HFFc6 (cell line): ENCODE results near the gene MTA3. TPM values are rescaled to one million over a fixed set of nuclear protein-coding genes. Genes with fewer than 3 reads are reported as not detected.
"Not testable (repeated sequence)": the region's sequence is repeated elsewhere in the genome, so short reads cannot be mapped to it uniquely, and the experiment has no call there.

Experiments used
- DNase-seq: peaks from one replicate; pipeline ENCODE4 v3.0.0-alpha.2; 2018
- H3K27ac Mint-ChIP-seq: 2 replicates; pipeline ENCODE4 v1.8.0; 2020; ENCODE audit warnings: mild to moderate bottlenecking, mixed read lengths
- H3K27me3 Mint-ChIP-seq: 2 replicates; pipeline ENCODE4 v1.8.0; 2021; ENCODE audit warnings: mild to moderate bottlenecking, moderate library complexity, mixed read lengths; ENCODE audit not compliant: insufficient read depth
- H3K36me3 Mint-ChIP-seq: 2 replicates; pipeline ENCODE4 v1.8.0; 2021; ENCODE audit warnings: low read depth, mixed read lengths
- H3K4me1 Mint-ChIP-seq: 2 replicates; pipeline ENCODE4 v1.8.0; 2020; ENCODE audit warnings: low read depth, mixed read lengths
- H3K4me3 Mint-ChIP-seq: 2 replicates; pipeline ENCODE4 v1.8.0; 2020; ENCODE audit warnings: mild to moderate bottlenecking, moderate library complexity, mixed read lengths
- H3K9me3 Mint-ChIP-seq: 2 replicates; pipeline ENCODE4 v1.8.0; 2020; ENCODE audit warnings: mild to moderate bottlenecking, mixed read lengths
- total RNA-seq, 6 experiments: library from RNA; stranded (reverse); fragmentation: NEBNext Ultra II Directional; extraction: Animal tissue kit (Norgen Biotek cat#: 25700); gene quantifications; 2 replicates in 1 of 6; 3 replicates in 5 of 6; pipeline ENCODE4 v1.2.3, GENCODE V29; 2021
- TF ChIP-seq, protein P1 (sequence below): fragments of 200-600 bp; sonication (generic); IDR thresholded peaks from 2 replicates; pipeline ENCODE4 v1.5.0; 2021; ENCODE audit warnings: antibody characterized with exemption, mild to moderate bottlenecking

Gene MTA3
- total RNA-seq, 6 experiments from 2014 or later: 26.2 to 33.4 (median 30.7) TPM

DNA sequence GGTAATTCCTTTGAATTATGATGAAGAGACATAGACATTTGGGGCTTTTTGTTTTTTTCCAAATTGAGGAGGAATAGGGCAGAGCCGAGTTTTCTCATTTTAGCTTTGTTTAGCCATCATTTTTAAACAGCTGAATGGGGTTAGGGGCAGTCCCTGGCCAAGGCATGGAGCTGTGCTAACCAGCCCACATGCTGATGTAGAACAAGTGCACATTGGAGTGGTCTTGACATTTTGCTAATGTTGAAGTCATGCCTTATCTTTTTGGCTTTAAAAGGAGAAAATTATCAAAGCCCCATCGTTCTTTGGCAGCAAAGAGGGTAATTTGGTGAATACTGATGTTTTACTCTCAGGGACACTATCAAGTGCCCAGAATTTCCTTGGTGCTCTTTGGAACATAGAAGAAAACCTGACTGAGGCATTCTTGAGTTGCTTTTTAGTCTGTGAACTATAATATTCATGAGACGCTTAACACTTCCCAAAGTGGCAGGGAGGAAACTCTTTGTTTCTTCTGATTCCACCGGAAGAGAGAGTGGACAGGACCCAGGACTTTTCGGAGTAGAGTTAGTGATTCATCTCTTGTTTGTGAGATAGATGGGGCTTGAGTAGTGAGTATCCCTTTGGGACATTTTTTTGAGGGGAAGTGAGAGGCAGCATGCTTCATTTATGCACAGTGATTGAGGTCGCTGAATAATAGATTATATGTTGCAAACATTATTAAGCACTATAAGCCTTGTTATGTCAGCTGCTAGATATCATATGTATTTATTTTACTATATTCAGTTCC lies 45.0 kb downstream of the MTA3 start:
- Mint-ChIP-seq H3K36me3 (0 out of 2 replicates have a peak, but pooled peaks cover 5% of the 10 kb centered on the region), H3K9me3 (no peaks in the 10 kb centered on the region), H3K4me1 (peaks cover 9% of the 10 kb centered on the region), H3K27ac (no peak overlapping the region), H3K4me3 (no peak overlapping the region), H3K27me3 (no peaks in the 10 kb centered on the region; the same call in 1 of the 2 replicates)
- DNase-seq: no peak
- TF ChIP-seq, protein P1, sequence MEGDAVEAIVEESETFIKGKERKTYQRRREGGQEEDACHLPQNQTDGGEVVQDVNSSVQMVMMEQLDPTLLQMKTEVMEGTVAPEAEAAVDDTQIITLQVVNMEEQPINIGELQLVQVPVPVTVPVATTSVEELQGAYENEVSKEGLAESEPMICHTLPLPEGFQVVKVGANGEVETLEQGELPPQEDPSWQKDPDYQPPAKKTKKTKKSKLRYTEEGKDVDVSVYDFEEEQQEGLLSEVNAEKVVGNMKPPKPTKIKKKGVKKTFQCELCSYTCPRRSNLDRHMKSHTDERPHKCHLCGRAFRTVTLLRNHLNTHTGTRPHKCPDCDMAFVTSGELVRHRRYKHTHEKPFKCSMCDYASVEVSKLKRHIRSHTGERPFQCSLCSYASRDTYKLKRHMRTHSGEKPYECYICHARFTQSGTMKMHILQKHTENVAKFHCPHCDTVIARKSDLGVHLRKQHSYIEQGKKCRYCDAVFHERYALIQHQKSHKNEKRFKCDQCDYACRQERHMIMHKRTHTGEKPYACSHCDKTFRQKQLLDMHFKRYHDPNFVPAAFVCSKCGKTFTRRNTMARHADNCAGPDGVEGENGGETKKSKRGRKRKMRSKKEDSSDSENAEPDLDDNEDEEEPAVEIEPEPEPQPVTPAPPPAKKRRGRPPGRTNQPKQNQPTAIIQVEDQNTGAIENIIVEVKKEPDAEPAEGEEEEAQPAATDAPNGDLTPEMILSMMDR: no peak

DNA sequence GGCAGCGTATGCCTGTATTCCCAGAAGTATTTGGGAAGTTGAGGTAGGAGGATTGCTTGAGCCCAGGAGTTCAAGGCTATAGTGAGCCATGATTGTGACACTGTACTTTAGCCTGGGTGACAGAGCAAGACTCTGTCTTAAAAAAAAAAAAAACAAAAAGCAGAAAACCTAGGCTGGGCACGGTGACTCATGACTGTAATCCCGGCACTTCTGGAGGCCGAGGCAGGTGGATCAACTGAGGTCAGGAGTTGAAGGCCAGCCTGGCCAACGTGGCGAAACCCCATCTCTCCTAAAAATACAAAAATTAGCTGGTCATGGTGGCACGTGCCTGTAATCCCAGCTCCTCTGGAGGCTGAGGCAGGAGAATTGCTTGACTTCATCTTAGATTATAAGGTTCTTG lies 46.4 kb downstream of the MTA3 start:
- H3K36me3 Mint-ChIP-seq: 0 out of 2 replicates have a peak, but pooled peaks cover 5% of the 10 kb centered on the region
- H3K4me1 Mint-ChIP-seq: peaks cover 23% of the 10 kb centered on the region
- H3K4me3 Mint-ChIP-seq: no peak overlapping the region
- DNase-seq: no peak
- H3K27me3 Mint-ChIP-seq: no peaks in the 10 kb centered on the region
- no peaks in the 10 kb centered on the region for H3K9me3 Mint-ChIP-seq
- TF ChIP-seq, protein P1: no peak
- no peak overlapping the region for H3K27ac Mint-ChIP-seq

DNA sequence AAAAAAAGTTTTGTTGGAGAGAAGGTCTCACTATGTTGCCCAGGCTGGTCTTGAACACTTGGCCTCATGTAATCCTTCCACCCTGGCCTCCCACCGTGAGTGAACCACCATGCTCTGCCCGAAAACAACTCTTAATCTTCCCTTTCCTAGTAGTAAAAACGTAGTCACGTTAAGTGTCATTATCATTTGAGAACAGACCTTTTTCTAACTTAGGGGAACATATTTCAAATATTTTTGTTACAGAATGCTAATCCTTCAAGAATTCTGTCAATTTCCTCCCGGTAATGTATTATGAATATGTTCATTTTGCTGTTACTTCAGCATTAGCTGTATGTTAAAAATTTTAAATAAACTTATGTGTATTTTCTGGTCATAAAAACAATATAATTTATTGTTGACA lies 49.7 kb downstream of the MTA3 start:
- H3K9me3 Mint-ChIP-seq: no peaks in the 10 kb centered on the region
- peaks cover 23% of the 10 kb centered on the region for H3K4me1 Mint-ChIP-seq
- H3K27me3 Mint-ChIP-seq: no peaks in the 10 kb centered on the region
- no peaks in the 10 kb centered on the region for H3K36me3 Mint-ChIP-seq
- TF ChIP-seq, protein P1: no peak
- DNase-seq: no peak
- peak overlapping the region; percentile 18; the same call in 1 of the 2 replicates for H3K4me3 Mint-ChIP-seq
- H3K27ac Mint-ChIP-seq: peak overlapping the region; percentile 57

DNA sequence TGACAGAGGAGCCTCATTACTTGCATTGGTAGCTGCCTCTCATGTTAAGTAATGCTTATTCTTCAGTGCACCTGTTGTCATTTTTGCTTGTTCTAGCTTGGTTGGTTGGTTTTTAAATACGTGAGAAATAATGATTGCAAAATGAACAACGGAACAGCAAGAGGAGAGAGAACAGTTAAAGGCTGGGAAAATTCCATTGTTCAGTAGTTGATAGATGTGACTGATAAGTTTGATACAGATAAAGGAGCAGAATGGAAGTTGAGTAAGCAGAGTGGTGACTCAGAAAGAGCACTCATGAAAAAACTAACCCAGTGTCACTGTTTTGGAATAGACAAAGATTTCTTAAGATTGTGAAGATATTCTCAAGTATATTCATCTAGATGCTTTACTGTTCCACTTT lies 50.5 kb downstream of the MTA3 start:
- DNase-seq: peak; percentile 73
- TF ChIP-seq, protein P1: no peak
- H3K9me3 Mint-ChIP-seq: no peaks in the 10 kb centered on the region
- peak overlapping the region; percentile 38 for H3K4me3 Mint-ChIP-seq
- no peaks in the 10 kb centered on the region for H3K27me3 Mint-ChIP-seq
- peaks cover 23% of the 10 kb centered on the region for H3K4me1 Mint-ChIP-seq
- peak overlapping the region; percentile 48 for H3K27ac Mint-ChIP-seq
- no peaks in the 10 kb centered on the region for H3K36me3 Mint-ChIP-seq

DNA sequence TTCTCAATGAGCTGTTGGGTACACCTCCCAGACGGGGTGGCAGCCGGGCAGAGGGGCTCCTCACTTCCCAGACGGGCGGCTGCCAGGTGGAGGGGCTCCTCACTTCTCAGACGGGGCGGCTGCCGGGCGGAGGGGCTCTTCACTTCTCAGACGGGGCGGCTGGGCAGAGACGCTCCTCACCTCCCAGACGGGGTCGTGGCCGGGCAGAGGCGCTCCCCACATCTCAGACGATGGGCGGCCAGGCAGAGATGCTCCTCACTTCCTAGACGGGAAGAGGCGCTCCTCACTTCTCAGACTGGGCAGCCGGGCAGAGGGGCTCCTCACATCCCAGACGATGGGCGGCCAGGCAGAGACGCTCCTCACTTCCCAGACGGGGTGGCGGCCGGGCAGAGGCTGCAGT lies 53.2 kb downstream of the MTA3 start:
- H3K36me3 Mint-ChIP-seq, H3K4me3 Mint-ChIP-seq, H3K27me3 Mint-ChIP-seq, DNase-seq, H3K9me3 Mint-ChIP-seq, H3K27ac Mint-ChIP-seq: not testable (repeated sequence)
- H3K4me1 Mint-ChIP-seq: peaks cover 23% of the 10 kb centered on the region

DNA sequence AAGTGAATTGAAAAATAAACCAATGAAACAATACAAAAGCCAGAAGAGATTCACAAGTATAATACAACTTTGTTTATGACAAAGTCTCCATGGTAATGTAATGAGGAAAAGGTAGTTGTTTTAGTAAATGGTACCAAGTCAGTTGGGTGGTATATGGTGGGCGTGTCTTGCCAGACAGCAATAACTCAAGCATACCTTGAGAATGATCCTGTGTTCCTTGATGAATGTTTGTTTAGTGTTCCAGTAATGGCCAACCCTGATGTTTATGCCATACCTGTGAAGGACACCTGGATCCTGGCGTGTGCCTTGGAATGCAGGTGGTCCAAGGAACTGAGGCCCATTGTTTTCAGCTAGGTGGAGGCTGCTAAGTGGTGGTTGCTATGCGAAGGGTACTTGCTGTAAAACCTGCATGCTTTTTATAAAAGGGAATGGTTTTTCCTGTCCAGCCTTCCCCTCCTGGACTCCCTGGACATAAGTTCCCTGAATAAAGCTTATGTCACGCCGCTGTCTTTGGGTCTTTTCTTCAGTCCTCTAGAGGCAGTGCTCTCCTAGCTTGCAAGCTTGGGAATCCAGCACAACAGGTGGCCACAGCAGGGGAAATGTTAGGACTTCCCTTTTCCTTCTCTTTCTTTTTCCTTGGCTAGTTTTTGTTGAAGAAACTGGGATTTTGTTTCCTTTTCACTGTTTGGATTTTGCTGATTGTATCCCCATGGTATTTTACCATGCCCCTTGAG lies 54.7 kb downstream of the MTA3 start:
- TF ChIP-seq, protein P1: no peak
- Mint-ChIP-seq H3K4me3 (no peak overlapping the region), H3K36me3 (no peaks in the 10 kb centered on the region), H3K27ac (no peak overlapping the region), H3K4me1 (peaks cover 18% of the 10 kb centered on the region), H3K27me3 (no peaks in the 10 kb centered on the region), H3K9me3 (no peaks in the 10 kb centered on the region)
- DNase-seq: no peak
